Activated CD4-positive, alpha-beta T cell treated with anti-CD3 and anti-CD28 coated beads, Interleukin-2, amount 50 U/mL, for 1 hour (primary cell): Measurements from ENCODE around the gene AXL.
"Not testable (repeated sequence)": the region's sequence is repeated elsewhere in the genome, so short reads cannot be mapped to it uniquely, and the experiment has no call there.

Experiments used
- DNase-seq: peaks from one replicate; pipeline ENCODE4 v3.0.0-alpha.2; 2020

AXL gene

DNA sequence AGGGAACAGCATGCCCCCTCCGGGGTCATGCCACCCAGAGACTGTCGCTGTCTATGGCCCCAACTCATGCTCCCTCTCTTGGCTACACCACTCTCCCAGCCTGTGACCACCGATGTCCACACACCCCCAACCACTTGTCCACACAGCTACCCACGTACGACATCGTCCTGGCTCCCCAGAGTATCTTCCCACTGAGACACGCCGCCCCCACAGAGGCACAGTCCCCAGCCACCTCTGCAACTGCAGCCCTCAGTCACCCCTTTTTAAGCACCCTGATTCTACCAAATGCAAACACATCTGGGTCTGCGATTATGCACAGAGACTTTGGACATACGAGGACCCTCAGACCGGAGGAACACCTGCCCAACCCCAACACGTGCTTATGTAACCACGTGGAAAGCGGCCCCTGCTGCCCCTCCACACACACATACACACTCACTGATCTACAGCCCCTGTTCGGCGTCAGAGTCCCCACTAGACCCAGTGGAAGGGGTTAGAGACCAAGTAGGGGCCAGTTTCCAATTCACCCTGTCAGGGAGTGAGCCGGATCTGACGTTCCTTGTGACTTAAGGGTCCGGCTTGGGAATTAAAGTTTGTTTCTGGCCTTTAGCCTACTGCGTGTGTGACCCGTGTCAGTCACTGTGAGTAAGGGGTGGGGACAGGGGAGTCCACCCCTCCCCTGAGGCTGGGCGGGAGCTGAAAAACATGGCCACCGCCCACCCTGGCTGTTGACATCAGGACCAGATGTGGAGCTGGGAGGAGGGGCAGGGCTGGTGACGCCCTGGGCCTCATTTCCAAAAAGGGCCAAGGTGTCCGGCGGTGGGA lies 11.9 kb upstream of the AXL start:
- DNase-seq = no peak

- no peak for DNase-seq
Observed at GRCh38 chr19:41214161-41214560, 4.9 kb upstream of the AXL start.

GRCh38 chr19:41217741-41218140 lies 1.3 kb upstream of the AXL start:
- DNase-seq = no peak

DNA sequence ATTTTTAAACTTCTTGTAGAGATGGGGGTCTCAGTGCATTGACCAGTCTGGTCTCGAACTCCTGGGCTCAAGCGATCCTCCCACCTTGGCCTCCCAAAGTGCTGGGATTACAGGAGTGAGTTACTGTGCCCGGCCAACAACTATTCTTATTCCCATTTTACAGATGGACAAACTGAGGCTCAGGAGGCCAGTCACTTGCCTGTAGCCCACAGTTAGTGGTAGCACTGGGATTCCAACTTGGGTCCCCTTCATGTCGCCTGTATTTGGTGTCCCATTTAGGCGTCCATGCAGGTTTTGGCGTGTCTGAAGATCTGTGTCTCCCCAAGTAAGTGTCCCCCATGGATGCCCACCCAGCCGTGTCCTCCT lies 791 bp upstream of the AXL start:
- no peak for DNase-seq

GRCh38 chr19:41219924-41220567 lies 1.0 kb downstream of the AXL start:
- DNase-seq = no peak

GRCh38 chr19:41220811-41221210 lies 1.8 kb downstream of the AXL start:
- DNase-seq = no peak

GRCh38 chr19:41221514-41222205 lies 2.6 kb downstream of the AXL start:
- DNase-seq = no peak

DNA sequence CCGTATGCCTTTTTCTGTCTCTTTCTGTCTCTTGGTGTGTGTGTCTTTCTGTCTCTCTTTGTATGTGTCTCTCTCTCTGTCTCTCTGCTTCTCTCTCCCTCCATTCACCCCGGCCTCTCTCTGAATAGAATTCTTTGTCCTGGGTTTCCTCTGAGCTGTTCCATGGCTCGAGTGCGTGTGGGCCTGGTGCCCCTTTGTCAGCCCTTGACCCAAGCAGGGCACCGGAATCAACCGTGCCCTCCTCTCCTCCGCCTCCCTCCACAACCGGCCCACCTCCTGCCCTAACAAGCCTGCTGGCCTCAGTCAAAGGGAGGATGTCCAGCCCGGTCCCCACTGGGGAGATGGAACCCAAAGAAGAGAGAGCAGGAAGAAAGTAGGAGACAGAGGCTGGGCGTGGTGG lies 3.2 kb downstream of the AXL start:
- no peak for DNase-seq

DNA sequence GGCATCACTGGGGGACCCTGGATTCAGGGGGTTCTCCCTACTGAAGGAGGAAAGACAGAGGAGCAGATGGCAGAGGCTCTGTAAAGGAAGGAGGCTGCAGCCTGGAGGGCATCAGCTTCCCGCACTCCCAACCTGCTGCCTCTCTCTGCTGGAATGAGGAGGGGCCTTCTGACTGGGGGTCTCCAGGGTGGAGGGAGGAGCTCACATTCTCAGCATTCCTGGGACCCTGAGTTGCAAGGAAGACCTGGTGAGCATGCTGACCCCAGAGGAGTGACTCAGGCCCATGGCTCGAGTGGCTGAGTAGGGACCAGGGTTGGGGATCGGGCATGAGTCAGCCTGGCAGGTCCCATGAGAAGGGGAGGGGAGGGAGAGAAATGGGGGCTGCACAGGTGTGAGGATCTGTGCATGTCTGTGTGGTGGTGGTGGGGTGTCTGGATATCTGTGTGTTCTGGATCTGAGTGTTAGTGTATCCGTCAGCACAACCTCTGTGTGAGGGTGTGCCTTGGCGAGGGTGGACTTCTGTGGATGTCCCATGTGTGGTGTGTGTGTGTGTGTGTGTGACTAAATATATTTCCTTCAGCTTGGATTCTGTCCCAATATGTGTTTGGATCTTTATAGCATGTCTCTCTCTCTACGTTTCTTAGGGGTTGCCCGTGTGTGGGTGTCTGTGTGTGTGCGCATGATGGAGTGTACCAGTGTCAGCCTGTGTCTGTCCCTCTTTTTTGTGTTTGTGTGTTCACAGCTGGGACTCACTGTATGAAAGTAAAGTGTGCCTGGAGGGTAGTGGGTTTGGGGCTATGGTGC lies 4.6 kb downstream of the AXL start:
- no peak for DNase-seq

DNA sequence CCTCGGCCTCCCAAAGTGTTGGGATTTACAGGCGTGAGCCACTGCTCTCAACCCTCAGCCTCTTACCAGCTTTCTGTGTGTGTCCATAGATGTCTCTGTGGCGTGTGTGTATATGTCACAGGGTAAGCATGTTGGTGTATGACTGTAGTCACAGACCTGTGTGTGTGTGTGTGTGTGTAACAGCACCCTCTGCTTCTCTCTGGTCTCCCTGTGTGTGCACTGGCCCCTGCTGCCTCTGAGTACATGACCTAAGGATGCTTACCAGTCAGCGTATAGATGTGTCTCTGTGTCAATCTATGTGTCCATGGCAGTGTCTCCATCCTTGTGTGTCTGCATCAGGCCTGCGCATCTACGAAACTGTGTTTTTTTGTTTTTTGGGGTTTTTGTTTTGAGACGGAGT lies 5.6 kb downstream of the AXL start:
- no peak for DNase-seq

- DNase-seq = peak; percentile 20
Observed at GRCh38 chr19:41225238-41226052, 6.4 kb downstream of the AXL start.

DNA sequence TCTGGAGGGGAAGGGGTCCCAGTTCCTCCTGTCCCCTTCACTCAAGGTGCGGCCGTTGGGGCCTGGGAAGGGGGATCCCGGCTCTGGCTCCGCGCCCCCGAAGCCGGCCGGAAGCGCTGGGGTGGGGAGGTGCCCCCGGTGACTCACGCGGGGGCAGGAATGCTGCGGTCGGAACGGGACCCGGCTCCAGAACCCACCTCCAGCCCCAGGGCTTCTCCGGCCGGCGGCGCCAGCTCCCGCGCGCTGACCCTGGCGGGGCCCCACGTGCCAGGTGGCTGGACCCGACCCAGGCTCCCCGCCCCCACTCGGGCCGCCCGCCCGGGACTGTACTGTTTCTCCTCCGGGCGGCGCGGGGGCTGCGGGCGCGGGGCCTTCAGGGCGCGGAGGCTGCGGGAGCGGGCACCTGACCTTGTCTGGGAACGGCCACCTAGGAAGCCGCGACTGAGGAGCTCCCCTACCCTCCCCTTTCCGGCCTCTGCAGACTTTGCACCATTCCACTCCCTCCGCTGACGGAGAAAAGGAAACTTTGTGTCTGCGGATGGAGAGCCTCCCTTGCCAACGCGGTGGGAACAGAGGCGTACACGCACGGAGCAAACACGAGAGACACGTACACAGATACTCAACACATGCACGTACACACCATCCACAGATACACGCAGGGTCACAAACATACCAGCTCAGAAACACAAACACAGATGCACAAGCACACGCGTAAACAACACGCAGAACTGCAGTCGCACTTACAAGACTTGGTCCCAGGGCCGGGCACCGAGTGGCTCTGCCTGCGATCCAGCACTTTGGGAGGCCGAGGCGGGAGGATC lies 7.2 kb downstream of the AXL start:
- DNase-seq = peak; percentile 52

- no peak for DNase-seq
Observed at GRCh38 chr19:41226874-41227390, 7.9 kb downstream of the AXL start.

- DNase-seq = no peak
Observed at GRCh38 chr19:41228486-41228885, 9.5 kb downstream of the AXL start.

GRCh38 chr19:41229338-41229737 lies 10.3 kb downstream of the AXL start:
- DNase-seq = not testable (repeated sequence)

- no peak for DNase-seq
Observed at GRCh38 chr19:41230067-41230857, 11.2 kb downstream of the AXL start.

GRCh38 chr19:41232686-41233085 lies 13.7 kb downstream of the AXL start:
- DNase-seq = no peak

GRCh38 chr19:41233748-41234240 lies 14.8 kb downstream of the AXL start:
- no peak for DNase-seq

DNA sequence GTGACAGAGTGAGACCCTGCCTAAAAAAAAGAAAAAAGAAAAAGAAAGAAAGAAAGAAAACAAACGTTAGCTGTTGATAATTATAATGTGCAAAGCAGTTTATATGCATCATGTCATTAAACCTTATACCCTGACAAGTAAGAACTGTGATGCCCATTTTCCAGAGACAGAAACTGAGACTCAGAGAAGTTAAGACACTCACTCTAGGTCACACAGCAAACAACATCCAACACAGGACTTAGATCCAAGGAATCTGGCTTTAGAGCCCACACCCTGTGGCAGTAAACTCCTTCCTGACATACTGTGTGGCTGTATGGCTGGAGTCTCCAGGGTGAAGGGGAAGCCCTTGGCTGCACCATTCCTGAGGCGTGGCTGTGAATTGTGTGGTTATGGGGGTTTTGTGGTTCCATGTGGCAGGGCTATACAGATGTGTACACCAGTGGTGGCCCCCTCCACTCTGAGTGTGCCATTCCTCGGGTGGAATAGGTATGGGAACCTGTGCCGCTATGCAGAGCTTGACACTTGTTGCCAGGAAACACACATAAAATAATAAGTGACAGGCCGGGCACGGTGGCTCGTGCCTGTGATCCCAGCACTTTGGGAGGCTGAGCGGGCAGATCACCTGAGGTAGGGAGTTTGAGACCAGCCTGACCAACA lies 15.6 kb downstream of the AXL start:
- no peak for DNase-seq

DNA sequence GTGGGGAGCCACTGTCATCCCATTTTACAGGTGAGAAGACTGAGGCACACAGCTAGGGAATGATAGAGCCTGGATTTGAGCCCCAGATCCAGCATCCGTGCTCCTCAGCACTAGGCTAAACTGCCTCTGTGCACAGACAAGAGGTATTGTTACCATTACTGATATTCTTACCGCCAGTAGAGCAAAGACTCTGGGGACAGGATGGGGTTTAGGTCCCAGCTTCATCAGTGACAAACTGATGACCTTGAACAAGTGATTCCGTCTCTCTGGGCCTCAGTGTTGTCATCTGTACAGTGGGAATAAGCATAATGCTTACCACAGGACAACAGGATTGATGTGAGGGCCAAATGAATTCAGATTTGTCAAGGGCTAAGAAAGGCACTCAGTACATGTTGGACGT lies 16.5 kb downstream of the AXL start:
- DNase-seq = no peak
